AG09309 (cell line): Measurements from ENCODE around the gene UGT2A3.
"Not testable (repeated sequence)": the region's sequence is repeated elsewhere in the genome, so short reads cannot be mapped to it uniquely, and the experiment has no call there.

Source experiments
- DNase-seq: peaks from one replicate; pipeline ENCODE4 v3.0.0-alpha.2; 2010; ENCODE audit warnings: low read depth
- H3K4me3 ChIP-seq: 2 replicates; pipeline ENCODE4 v1.5.1; 2011; ENCODE audit warnings: mild to moderate bottlenecking, low read depth, low read length, moderate library complexity; ENCODE audit not compliant: control insufficient read depth
- CTCF ChIP-seq: IDR thresholded peaks from 2 replicates; pipeline ENCODE4 v1.5.1; 2011; ENCODE audit warnings: mild to moderate bottlenecking, low read depth, low read length, inconsistent platforms; ENCODE audit not compliant: insufficient read depth, control insufficient read depth; ENCODE audit errors: missing control alignments

Gene UGT2A3

GRCh38 chr4:68962868-68963267 lies 11.3 kb upstream of the UGT2A3 start:
- no peak for TF ChIP-seq CTCF
- H3K4me3 ChIP-seq, result no peak overlapping the region
- DNase-seq, result no peak

GRCh38 chr4:68960294-68961163 lies 8.9 kb upstream of the UGT2A3 start:
- DNase-seq, result no peak
- no peak overlapping the region for H3K4me3 ChIP-seq
- TF ChIP-seq CTCF, result no peak

- not testable (repeated sequence) for DNase-seq, H3K4me3 ChIP-seq
Measured at GRCh38 chr4:68959085-68959484, 7.5 kb upstream of the UGT2A3 start.

- DNase-seq, result no peak
- no peak for TF ChIP-seq CTCF
- no peak overlapping the region for H3K4me3 ChIP-seq
Measured at GRCh38 chr4:68954126-68954525, 2.5 kb upstream of the UGT2A3 start.

- no peak for TF ChIP-seq CTCF
- no peak for DNase-seq
- no peak overlapping the region for H3K4me3 ChIP-seq
Measured at GRCh38 chr4:68953056-68953596, 1.5 kb upstream of the UGT2A3 start.

- no peak overlapping the region for H3K4me3 ChIP-seq
- TF ChIP-seq CTCF, result no peak
- DNase-seq, result no peak
Measured at GRCh38 chr4:68951806-68952585, 392 bp upstream of the UGT2A3 start.

GRCh38 chr4:68950033-68950432 lies 1.6 kb downstream of the UGT2A3 start:
- no peak for DNase-seq
- TF ChIP-seq CTCF, result no peak
- no peak overlapping the region for H3K4me3 ChIP-seq
